Measurements from ENCODE around the gene CLMP.
"Not testable (repeated sequence)": the region's sequence is repeated elsewhere in the genome, so short reads cannot be mapped to it uniquely, and the experiment has no call there.

The CLMP gene

DNA sequence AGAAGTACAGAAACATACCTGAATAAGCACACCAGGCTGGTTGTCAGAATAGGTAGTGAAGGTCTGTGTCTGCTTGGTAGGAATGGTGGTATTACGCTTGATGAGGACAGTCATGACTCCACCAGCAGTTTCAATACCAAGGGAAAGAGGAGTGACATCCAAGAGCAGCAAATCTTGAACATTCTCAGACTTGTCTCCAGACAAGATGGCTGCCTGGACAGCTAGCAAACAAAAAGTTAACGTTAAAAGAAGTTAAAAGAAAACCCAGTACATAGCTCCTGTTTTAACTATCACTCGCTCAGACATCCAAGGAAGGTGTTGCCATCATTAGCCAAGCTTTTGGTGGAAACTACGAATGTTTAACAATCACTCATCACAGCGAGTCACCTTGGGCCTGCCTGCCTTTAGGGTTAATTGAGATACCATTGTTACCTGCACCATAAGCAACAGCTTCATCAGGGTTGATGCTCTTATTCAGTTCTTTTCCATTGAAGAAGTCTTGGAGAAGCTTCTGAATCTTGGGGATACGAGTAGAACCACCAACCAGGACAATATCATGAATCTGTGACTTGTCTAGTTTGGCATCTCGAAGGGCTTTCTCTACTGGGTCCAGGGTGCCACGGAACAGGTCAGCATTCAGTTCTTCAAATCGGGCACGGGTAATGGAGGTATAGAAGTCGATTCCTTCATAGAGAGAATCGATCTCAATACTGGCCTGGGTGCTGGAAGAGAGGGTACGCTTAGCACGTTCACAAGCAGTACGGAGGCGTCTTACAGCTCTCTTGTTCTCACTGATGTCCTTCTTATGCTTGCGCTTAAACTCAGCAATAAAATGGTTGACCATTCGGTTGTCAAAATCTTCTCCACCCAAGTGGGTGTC, 135.8 kb downstream of the CLMP start:
- not testable (repeated sequence) for DNase-seq (ENCODE audit: low read depth in 2 of 2, low spot score in 1 of 2)

DNA sequence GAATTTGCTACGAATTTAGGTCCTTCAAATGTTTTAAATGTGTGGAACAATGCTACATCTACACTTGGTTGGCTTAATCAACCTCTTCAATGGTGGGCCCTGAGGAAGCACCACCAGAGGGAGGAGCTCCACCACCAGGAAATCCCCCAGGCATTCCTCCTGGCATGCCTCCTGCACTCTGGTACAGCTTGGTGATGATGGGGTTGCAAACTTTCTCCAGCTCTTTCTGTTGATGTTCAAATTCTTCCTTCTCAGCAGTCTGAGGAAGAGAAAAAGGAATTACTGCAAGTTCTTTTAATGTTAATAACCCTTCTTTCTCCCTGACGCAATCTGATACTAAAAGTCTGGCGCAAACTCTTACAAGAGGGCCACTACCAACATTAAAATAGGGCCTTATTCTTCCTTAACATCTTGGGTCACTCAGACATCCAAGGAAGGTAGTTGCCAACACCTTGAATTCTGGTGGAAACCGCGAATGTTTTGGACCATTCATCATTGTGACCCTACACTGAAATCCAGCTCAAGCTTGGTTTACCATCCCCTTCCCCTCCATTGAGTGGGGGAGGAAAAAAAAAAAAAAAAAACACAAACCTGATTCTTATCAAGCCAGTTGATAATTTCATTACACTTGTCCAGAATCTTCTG, 137.3 kb downstream of the CLMP start:
- no peak for DNase-seq (ENCODE audit: low read depth in 2 of 2, low spot score in 1 of 2)

DNA sequence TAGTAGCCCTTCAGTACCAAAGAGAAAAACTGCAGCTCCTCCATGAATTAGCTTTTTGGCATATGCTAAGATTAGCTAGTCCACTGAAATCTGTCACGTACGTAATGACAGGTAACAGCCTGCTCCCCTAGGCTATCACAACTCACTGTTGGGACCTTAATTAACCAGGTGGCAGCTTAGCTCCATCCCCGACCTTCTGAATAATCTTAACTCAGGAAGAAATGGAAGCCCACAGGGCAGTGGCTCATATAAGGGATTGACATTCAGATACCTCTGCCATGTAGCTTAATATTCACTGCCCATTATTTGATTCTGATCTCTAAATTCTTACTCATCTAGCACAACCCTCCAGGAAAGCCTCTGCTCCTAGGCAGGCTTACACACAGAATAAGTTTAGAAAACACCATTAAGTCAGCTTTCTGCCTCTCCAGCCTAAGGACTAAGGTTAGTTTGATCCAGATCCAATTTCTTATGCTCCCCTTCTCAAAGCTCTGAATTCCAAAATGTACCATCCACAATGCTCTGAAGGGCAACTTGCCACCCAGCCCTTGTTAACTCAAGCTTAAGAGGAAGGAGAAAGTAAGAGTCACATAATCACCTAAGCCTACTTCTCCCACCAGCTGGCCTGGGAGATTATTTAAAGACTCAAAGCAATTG, 138.1 kb downstream of the CLMP start:
- no peak for DNase-seq (ENCODE audit: low read depth in 2 of 2, low spot score in 1 of 2)

DNA sequence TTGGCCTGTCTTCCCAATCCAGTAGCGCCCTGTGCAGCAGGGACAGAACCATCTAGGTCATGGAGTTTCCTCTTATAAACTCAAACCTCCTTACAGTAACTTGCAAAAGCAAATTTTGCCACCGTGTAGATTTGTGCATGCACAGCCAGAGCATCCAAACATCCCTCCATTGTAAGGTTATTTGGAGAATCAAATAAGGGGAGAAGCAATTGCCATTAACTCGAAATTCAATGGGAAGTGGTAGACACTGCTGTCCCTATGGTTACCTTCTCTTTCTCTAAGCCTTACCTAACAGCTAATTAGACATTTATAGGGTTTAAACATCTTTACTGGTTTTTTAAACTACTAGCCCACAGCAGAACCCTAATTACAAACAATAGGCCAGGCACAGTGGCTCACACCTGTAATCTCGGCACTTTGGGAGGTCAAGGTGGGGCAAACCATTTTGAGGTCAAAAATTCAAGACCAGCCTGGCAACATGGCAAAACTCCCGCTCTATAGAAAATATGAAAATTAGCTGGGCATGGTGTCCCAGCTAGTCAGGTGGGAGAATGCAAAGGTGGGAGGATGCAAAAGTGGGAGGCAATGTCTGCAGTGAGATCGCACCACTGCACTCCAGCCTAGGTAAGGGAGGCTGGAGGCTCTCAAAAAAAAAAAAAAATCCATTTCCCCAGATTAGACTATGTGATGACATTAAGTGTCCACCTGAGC, 139.7 kb downstream of the CLMP start:
- DNase-seq (ENCODE audit: low read depth in 2 of 2, low spot score in 1 of 2), result no peak

DNA sequence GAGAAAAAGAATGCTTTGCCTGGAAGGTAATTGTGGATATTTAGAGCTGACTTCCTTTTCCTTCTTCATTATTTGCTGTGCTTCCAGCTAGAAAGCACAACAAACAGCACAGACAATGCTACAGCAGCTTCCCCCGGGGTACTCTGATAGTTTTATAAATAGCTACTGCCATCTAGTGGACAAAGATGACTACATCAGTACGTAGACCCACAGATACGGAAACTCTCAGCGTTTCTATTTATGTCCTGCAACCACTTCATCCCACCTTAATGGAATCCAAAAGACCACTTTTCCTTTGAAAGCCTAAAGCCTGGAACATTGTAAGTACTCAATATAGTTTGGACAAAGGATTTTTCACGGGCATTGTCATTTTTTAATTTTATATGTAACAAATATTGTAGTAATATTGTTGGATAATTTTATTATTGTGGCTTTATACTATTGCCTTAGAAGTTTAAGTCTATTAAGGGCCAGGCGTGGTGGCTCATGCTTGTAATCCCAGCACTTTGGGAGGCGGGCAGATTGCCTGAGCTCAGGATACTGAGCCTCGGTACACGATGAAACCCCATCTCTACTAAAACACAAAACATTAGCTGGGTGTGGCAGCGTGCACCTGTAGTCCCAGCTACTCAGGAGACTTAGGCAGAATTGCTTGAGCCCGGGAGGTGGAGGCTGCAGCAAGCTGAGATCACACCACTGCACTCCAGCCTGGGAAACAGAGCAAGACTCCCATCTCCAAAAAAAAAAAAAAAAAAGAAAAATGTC, 140.6 kb downstream of the CLMP start:
- DNase-seq (ENCODE audit: low read depth in 2 of 2, low spot score in 1 of 2), result no peak

DNA sequence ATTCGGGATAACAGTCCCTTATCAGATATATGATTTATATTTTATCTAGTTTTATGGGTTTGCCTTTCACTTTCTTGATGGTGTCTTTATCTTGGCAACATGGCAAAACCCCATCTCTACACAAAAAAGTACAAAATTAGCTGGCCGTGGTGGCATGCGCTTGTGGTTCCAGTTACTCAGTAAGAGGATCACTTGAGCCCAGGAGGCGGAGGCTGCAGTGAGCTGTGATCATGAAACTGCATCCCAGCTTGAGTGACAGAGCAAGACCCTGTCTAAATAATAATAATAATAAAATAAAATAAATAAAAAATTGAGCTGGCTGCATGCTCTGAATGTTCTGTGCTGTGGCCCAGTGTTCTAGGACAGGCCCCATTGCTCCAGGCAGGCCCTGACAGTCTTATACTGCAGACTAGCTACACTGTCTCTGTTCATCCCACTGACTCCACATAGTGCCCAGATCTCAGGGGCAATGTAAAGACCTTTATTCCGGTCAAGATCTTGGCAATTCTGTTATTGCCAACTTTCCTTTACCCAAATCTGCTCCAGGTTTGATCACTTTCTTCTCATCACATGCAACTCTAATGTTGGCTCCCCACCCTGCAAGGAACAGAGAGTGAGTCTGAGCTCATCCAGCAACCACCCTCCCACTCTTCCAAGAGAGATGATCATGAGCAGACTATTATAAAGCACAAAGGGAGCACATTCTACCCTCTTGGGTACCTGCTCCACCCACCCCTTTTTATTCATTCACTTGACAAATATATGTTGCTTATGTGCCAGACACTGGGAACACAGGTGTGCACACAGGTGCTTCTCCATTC, 141.9 kb downstream of the CLMP start:
- DNase-seq (ENCODE audit: low read depth in 2 of 2, low spot score in 1 of 2), result no peak

DNA sequence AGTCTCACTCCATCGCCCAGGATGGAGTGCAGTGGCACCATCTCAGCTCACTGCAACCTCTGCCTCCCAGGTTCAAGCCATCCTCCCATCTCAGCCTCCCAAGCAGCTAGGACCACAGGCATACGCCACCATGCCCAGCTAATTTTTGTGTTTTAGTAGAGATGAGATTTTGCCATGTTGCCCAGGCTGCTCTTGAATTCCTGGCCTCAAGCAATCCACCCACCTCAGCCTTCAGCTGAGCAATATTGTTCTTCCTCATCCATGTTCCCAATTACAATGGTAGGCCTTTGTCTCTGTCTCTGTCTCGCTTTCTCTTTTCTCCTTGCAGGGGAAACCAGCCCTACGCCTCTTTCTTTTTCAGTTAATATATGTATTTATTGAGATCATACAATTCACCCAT, 143.4 kb downstream of the CLMP start:
- no peak for DNase-seq (ENCODE audit: low read depth in 2 of 2, low spot score in 1 of 2)

DNA sequence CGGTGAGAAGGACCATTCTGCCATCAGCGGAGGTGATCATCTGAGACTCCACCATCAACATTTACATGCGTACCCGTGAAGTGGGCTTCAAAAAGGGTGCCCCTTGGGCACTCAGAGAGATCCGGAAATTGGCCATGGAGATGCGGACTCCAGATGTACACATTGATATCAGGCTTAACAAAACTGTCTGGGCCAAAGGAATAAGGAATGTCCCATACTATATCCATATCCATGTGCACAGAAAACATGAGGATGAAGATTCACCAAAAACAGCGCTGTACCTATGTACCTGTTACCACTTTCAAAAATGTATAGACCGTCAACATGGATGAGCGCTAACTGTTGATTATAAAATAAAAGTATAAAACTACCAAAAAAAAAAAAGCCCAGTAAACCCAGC, 143.9 kb downstream of the CLMP start:
- DNase-seq (ENCODE audit: low read depth in 2 of 2, low spot score in 1 of 2), result no peak

DNA sequence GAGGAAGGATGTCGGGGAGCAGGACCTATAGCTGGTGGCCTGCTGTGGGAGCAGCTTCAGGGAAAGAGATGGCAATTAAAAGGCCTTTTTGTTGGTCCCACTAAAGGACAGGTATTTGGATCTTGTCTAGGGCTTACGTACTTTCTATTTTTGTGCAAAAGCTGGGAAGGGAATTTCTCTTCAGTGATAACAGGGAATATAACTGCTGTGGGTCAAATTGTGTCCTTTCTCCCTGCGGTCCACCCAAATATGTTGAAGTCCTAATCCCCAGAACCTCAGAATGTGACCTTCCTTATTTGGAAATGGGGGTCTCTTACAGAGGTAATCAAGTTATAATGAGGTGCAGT, 147.1 kb downstream of the CLMP start:
- DNase-seq (ENCODE audit: low read depth in 2 of 2, low spot score in 1 of 2), result no peak

DNA sequence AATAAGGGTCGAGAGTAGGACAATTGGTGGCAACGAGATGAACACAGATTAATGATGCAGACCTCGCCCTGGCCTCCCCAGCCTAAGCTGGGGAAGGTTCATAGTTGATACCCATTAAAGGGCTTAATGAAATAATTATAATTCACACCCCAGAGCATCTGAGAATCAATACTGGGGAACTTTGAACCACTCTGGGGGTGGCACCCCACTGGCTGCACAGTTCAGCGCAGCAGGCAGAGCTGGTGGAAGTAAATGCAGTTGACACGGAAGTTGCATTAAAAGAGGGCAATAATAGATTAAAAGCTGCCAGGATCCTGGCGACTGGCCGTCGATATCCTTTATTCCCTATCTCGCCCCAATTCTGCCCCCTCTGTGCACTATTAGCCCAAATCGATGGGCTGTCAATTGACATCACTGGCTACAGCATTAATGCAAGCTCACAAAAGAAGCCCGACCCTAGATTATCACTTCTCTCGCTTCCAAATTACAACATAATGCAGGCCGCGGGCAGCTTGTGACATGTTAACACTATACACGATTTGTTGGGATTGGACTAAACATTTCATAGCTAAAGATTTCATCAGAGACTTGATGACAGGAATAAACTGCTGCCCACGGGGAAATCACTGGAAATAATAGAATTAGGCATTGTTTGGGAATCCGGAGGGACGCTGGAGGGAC, 147.6 kb downstream of the CLMP start:
- no peak for DNase-seq (ENCODE audit: low read depth in 2 of 2, low spot score in 1 of 2)

DNA sequence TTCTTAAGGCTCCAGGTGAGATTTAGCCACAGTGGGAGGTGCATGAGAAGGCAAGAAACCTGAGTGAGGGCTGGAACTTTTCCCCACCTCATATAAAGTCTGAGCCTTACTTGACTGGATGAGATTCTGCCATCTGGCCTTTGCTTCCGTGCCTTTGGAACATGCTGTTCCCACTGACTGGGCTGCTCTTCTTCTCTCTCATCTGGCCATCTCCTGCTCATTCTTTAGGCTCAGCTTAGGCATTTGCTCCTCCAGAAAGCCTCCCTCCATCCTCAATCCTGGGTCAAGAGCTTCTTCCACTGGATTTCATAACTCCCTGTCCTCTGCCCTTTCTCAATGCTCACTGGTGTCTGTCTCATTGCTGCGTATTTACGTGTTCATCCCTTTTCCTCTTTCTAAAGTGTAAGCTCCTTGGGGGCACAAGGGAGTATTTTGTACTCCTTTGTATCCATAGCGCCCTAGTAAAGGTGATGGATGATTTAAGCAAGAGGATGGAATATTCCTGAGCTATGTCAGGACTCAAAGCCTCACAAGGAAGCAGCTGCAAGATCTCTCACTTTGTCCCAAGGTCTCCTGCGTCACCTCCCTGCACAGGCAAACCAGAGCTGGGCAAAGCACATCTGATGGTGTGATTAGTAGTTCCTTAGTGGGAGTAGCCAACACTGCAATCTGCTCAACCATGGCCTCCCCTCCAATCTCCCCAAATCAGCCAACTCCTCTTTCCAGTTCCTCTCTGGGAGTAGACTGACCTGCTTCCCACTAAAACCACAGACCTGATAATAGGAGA, 148.4 kb downstream of the CLMP start:
- DNase-seq (ENCODE audit: low read depth in 2 of 2, low spot score in 1 of 2), result no peak

DNA sequence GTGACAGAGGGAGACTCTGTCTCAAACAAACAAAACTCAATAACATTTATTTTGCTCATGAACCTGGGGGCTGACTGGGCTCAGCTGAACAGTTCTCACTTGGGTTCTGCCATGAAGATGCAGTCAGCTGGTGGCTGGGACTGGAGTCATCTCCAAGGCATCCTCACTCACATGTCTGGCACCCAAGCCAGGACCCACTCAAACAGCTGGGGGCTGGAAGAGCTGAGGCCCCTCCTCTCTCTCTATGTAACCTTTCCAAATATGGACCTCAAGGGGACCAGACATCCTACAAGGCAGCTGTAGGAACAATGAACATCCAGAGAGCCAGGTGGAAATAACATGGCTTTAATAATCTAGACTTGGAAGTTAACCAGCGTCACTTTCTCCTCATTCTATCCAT, 149.9 kb downstream of the CLMP start:
- DNase-seq (ENCODE audit: low read depth in 2 of 2, low spot score in 1 of 2), result no peak

DNA sequence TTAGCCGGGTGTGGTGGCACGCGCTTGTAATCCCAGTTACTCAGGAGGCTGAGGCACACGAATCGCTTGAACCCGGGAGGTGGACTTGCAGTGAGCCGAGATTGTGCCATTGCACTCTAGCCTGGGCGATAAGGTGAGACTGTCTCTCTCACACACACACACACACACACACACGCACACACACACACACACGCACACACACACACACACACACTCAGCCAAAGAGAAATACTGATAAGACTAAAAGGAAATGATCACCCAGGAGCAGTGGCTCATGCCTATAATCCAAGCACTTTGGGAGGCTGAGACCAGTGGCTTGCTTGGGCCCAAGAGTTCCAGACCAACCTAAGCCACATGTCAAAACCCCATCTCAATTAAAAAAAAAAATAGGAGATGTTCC, 153.9 kb downstream of the CLMP start:
- no peak for DNase-seq (ENCODE audit: low read depth in 2 of 2, low spot score in 1 of 2)

DNA sequence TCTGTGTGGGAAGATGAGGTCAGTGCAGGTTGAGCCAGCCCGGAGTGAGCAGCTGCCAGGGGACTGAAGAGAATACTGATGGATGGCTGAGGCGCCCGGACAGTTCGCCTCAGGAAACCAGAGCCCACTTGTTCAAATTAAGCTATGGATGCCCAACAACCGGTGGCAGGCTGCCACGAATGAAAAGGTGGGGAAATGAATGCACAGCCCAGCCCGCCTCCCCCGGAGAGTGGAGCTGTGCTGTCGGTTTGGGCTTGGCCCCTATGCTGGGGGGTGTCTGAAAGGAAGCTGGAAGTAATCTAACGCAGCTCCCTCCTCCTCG, 155.0 kb downstream of the CLMP start:
- no peak for DNase-seq (ENCODE audit: low read depth in 2 of 2, low spot score in 1 of 2)

DNA sequence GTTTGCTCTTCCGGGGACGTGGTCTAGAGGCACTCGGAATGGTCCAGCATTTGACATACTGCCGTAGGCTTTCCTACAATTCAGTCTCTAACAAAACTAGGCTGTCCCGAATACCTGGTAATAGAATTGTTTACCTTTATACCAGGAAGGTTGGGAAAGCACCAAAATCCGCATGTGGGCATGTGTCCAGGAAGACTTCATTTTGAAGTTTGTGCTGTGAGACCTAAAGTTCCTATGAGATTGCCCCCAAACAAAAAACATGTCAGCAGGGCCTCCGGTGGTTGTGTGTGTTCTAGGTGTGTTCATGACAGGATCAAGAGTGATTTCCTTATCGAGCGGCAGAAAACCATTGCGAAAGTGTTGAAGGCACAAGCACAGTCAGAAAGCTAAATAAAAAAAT, 159.2 kb downstream of the CLMP start:
- no peak for DNase-seq (ENCODE audit: low read depth in 2 of 2, low spot score in 1 of 2)

DNA sequence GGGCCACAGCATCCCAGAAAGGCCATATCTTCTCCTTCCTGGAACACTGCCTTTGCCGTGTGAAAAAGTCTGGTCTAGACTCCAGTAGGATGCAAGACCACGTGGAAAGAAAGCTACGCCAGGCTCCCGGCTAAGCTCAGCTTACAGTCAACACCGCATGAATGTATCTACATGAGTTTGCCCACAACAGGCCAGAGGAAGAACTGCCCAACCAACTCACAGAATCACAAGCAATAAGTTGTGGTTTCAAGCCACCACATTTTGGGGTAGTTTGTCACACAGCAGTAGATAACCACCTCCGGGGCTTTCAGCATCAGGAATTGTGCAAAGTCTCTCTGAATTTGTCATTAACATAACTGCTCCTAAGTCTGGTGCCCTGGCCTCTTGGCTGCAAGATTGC, 160.5 kb downstream of the CLMP start:
- DNase-seq (ENCODE audit: low read depth in 2 of 2, low spot score in 1 of 2), result no peak

DNA sequence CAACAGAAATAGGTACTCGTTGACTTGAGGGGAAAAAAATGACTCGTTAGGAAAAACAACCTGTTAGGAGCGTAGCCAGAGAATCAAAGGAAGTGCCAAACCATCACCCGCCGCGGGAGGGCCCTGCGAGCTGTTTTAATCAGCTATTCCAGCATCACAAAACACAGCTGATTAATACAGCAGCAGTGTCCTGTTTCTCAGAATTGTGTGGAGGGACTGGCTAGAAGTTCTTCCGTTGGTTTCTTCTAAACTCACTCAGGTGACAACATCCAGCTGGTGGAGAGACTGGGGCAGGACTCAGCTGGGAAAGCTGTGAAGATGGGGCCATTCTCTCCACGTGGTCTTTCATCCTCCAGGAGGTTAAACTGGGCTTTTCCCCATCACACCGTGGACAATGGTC, 161.2 kb downstream of the CLMP start:
- no peak for DNase-seq (ENCODE audit: low read depth in 2 of 2, low spot score in 1 of 2)

DNA sequence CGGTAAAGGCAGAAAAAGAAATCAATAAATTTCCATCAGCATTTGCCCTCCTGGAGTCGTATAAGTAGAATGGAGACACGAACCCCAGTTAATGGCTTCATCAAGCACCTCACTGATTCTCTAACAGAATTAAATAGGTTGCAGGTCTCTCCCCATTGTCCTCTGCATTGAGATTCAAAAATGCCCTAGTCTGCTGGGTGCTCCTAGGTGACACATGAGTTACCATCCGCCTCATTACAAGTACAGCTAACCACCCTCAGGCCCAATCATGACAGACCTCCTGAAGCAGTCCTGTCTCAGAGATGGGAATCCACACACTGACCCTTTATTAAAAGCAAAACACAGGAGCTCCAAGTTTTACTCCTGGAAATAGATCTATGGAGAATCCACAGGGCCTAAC, 164.5 kb downstream of the CLMP start:
- no peak for DNase-seq (ENCODE audit: low read depth in 2 of 2, low spot score in 1 of 2)

DNA sequence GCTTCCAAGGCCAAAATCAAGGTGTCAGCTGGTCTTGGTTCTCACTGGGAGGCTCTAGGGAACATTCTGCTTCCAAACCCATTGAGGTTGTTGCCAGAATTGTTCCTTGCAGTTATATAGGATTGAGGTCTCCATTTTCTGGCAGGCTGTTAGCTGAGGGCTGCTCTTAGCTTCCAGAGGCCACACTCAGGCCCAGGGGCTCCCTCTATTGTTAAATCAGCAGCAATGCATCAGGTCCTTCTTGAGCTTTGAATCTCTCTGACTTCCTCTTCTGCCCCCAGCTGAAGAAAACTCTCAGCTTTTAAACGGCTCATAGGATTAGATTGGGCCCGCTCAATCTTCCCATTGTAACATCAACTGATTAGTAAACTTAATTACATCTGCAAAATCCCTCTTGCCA, 174.1 kb downstream of the CLMP start:
- no peak for DNase-seq (ENCODE audit: low read depth in 2 of 2, low spot score in 1 of 2)
